Right lobe of liver (tissue), 6 donors: ENCODE results near the gene CCL21. TPM values are rescaled to one million over a fixed set of nuclear protein-coding genes. Genes with fewer than 3 reads are reported as not detected.

Experiments
- ATAC-seq, 4 donors: fragments of 200-7000 bp; cut with Tn5 transposase; one replicate each; pipeline ENCODE4 v1.9.1; 2020; ENCODE audit warnings: mild to moderate bottlenecking in 4 of 4, moderate library complexity in 4 of 4
- DNase-seq, 3 donors: peaks; one replicate each; pipeline ENCODE4 v3.0.0-alpha.2; 2020
- H3K27ac ChIP-seq, 3 donors: fragments of 200-600 bp; one replicate each; pipeline ENCODE4 v1.8.0; 2022
- H3K27me3 ChIP-seq, 2 donors: fragments of 200-600 bp; one replicate each; pipeline ENCODE4 v1.8.0; 2022
- H3K36me3 ChIP-seq, 4 donors: fragments of 200-600 bp; sonication (generic) in 1 of 4; one replicate each; pipeline versions ENCODE4 v1.5.1 to v1.8.0; 2017 to 2022; ENCODE audit warnings: control low read depth in 1 of 4
- H3K4me1 ChIP-seq, 4 donors: fragments of 200-600 bp; sonication (generic) in 1 of 4; one replicate each; pipeline versions ENCODE4 v1.5.1 to v1.8.0; 2017 to 2022; ENCODE audit warnings: control low read depth in 1 of 4
- H3K4me3 ChIP-seq, 3 donors: fragments of 200-600 bp; one replicate each; pipeline ENCODE4 v1.8.0; 2022
- H3K9me3 ChIP-seq, 4 donors: fragments of 200-600 bp; sonication (generic) in 1 of 4; one replicate each; pipeline versions ENCODE4 v1.5.1 to v1.8.0; 2017 to 2022; ENCODE audit warnings: control low read depth in 1 of 4
- CTCF ChIP-seq, 4 donors: fragments of 200-600 bp in 3 of 4; fragments of 450-650 bp in 1 of 4; IDR thresholded peaks; one replicate each; pipeline versions ENCODE4 v1.5.1 to v1.8.0; 2016 to 2022; ENCODE audit warnings: antibody characterized with exemption in 4 of 4, mild to moderate bottlenecking in 2 of 4
- POLR2A ChIP-seq: fragments of 450-650 bp; IDR thresholded peaks from one replicate; pipeline ENCODE4 v1.6.1; 2017; ENCODE audit warnings: antibody characterized with exemption, mild to moderate bottlenecking
- WGBS: methylation state at CpG from one replicate; pipeline ENCODE4 v1.1.6; 2018; ENCODE audit warnings: low coverage, low lambda C conversion rate; ENCODE audit not compliant: insufficient coverage; ENCODE audit errors: missing lambda C conversion rate; 5-methylcytosine and 5-hydroxymethylcytosine counted together
- intact Hi-C, 2 donors: fragments of 100-400 bp; cut with DNase I; formaldehyde crosslinking; loops; one replicate each; pipeline versions ENCODE4 v1.11.2 to v1.14.1; 2022
- total RNA-seq, 6 experiments: library from RNA; depleted of rRNA in 2 of 6; stranded (reverse); fragments of >200 nt in 2 of 6; fragmentation: NEBNext Ultra II Directional in 3 of 6; extraction: Animal tissue kit (Norgen Biotek cat#: 25700) in 3 of 6; gene quantifications; one replicate each; pipeline versions ENCODE4 v1.1.0 to v1.2.4, GENCODE V29; 2016 to 2023
- donor health status: DM: no; HTN: yes; CAD: no.
- donor health status: DM: no; HTN: no; CAD: no.
- donor health status: DM: no; HTN: no; CAD: no.
- donor health status: DM: no; HTN: yes; CAD: no.
- donor health status: DM: no; HTN: yes; CAD: no.

CCL21 gene
- total RNA-seq, 6 experiments from 2014 or later: 1.5 to 22.3 (median 7.6) TPM

GRCh38 chr9:34701023-34701768 is 8.7 kb downstream of the CCL21 start:
- H3K27me3 ChIP-seq: no peaks in the 10 kb centered on the region
- DNase-seq: peak; percentile 72 to 79 (median 78)
- peak overlapping the region; percentile 12 to 72 (median 50) for H3K27ac ChIP-seq
- H3K4me1 ChIP-seq: peaks cover 0 to 2% (median 0%) of the 10 kb centered on the region in 4 donors
- intact Hi-C loops: no loop called here
- H3K4me3 ChIP-seq: peak overlapping the region; percentile 56 to 70 (median 67)
- no peaks in the 10 kb centered on the region for H3K36me3 ChIP-seq
- ATAC-seq: peak; percentile 90 to 94 (median 92)
- TF ChIP-seq CTCF (IDR thresholded peaks at IDR 0.05) (peak; percentile 85 to 94 (median 90)), POLR2A (no peak)
- H3K9me3 ChIP-seq: no peaks in the 10 kb centered on the region
- 44% methylated on average over 12 of the region's 52 CpGs for WGBS

DNA sequence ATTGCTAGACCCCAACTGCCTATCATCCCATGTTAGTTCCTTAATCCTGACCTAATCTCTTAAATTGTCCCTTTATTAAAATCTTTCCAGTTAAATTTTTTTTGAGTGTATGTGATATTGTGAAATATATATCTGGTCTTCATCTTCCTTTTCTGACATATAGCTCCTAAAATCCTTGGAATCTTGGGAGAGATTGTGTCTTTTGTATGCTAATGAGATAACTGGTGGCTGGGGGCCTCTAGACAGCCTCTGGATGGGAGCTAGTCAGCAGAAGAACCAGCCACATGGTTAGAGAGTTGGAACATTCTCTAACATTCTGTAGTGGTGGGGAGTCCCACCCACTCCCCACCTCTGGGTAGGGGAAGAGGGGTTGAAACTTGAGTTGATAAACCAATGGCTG is 15.1 kb downstream of the CCL21 start:
- DNase-seq (no peak), ATAC-seq (no peak)
- TF ChIP-seq CTCF (IDR thresholded peaks at IDR 0.05) (no peak), POLR2A (no peak)
- peaks cover 0 to 5% (median 1%) of the 10 kb centered on the region in 4 donors for H3K4me1 ChIP-seq
- intact Hi-C loops: no loop called here
- no peaks in the 10 kb centered on the region for H3K36me3 ChIP-seq
- no peak overlapping the region for H3K27ac ChIP-seq
- no peaks in the 10 kb centered on the region for H3K27me3 ChIP-seq
- no peak overlapping the region for H3K4me3 ChIP-seq
- H3K9me3 ChIP-seq: no peaks in the 10 kb centered on the region

- ATAC-seq: no peak
- H3K27me3 ChIP-seq: no peaks in the 10 kb centered on the region
- no peaks in the 10 kb centered on the region for H3K9me3 ChIP-seq
- TF ChIP-seq CTCF (IDR thresholded peaks at IDR 0.05) (no peak), POLR2A (no peak)
- H3K27ac ChIP-seq: no peak overlapping the region
- 42% methylated on average over 2 of the region's 2 CpGs for WGBS
- intact Hi-C loops: no loop called here
- no peaks in the 10 kb centered on the region for H3K36me3 ChIP-seq
- no peak overlapping the region for H3K4me3 ChIP-seq
- peaks cover 0 to 17% (median 8%) of the 10 kb centered on the region in 4 donors for H3K4me1 ChIP-seq
- no peak for DNase-seq
Measured at GRCh38 chr9:34693560-34693959, 16.4 kb downstream of the CCL21 start.

DNA sequence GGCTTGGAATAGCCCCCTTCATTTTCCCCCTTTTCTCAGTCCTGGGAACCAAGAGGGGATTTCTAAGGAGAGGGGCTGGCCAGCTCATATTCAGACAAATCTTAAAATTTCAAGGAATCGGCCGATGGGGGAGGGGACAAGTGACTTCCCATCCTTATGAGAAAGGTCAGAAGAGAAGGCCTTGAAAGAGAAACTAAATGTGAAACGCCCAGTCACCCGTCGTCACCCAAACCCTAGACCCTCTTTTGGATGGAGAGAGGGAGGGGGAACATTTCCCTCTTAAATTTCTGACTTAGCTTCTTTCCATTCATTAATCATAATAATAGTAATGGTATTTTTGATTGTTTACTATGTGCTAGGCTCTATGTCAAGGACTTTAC is 18.0 kb downstream of the CCL21 start:
- WGBS: 64% methylated on average over 5 of the region's 5 CpGs

More for the DNA sequence above, 18.0 kb downstream of the CCL21 start:
- no peaks in the 10 kb centered on the region for H3K36me3 ChIP-seq
- no peak for DNase-seq
- intact Hi-C loops: no loop called here
- no peak overlapping the region for H3K27ac ChIP-seq
- H3K4me3 ChIP-seq: no peak overlapping the region
- peaks cover 0 to 27% (median 13%) of the 10 kb centered on the region in 4 donors for H3K4me1 ChIP-seq
- H3K9me3 ChIP-seq: no peaks in the 10 kb centered on the region
- TF ChIP-seq CTCF (IDR thresholded peaks at IDR 0.05): no peak
- TF ChIP-seq POLR2A: no peak
- ATAC-seq: no peak
- H3K27me3 ChIP-seq: no peaks in the 10 kb centered on the region
